GM20000 (cell line): ENCODE data around the gene OR6Y1.

Source experiments
- DNase-seq: peaks from one replicate; pipeline ENCODE4 v3.0.0; 2012; ENCODE audit warnings: low spot score
- TF ChIP-seq, protein P1 (sequence below): IDR thresholded peaks from 2 replicates; pipeline ENCODE4 v1.5.1; 2012; ENCODE audit warnings: mild to moderate bottlenecking, control low read depth; ENCODE audit errors: extremely low read depth, missing control alignments

OR6Y1 gene

GRCh38 chr1:158534496-158534895, 19.7 kb downstream of the OR6Y1 start:
- DNase-seq, result no peak
- TF ChIP-seq, protein P1, sequence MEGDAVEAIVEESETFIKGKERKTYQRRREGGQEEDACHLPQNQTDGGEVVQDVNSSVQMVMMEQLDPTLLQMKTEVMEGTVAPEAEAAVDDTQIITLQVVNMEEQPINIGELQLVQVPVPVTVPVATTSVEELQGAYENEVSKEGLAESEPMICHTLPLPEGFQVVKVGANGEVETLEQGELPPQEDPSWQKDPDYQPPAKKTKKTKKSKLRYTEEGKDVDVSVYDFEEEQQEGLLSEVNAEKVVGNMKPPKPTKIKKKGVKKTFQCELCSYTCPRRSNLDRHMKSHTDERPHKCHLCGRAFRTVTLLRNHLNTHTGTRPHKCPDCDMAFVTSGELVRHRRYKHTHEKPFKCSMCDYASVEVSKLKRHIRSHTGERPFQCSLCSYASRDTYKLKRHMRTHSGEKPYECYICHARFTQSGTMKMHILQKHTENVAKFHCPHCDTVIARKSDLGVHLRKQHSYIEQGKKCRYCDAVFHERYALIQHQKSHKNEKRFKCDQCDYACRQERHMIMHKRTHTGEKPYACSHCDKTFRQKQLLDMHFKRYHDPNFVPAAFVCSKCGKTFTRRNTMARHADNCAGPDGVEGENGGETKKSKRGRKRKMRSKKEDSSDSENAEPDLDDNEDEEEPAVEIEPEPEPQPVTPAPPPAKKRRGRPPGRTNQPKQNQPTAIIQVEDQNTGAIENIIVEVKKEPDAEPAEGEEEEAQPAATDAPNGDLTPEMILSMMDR, result no peak

- TF ChIP-seq, protein P1, result no peak
- DNase-seq, result no peak
Observed at GRCh38 chr1:158527190-158527815, 26.9 kb downstream of the OR6Y1 start.

DNA sequence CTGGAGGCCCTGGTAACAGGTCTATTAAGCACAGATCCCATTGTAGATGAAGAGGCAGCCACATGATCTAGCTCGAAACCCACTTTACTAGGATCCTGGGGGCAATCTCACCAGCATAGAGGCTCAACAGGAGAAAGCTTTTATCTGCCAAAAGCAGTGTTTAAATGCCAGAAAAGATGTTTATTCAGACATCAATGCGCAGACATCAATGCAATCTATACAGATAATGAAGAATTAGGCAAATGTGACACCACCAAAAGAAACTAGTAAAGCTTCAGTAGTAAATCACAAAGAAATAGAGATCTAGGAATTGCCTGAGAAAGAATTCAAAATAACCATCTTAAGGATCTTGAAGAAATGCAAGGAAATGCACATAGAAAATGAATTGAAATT, 32.5 kb downstream of the OR6Y1 start:
- TF ChIP-seq, protein P1, result no peak
- no peak for DNase-seq

- TF ChIP-seq, protein P1, result no peak
- no peak for DNase-seq
Observed at GRCh38 chr1:158520955-158521665, 33.1 kb downstream of the OR6Y1 start.

DNA sequence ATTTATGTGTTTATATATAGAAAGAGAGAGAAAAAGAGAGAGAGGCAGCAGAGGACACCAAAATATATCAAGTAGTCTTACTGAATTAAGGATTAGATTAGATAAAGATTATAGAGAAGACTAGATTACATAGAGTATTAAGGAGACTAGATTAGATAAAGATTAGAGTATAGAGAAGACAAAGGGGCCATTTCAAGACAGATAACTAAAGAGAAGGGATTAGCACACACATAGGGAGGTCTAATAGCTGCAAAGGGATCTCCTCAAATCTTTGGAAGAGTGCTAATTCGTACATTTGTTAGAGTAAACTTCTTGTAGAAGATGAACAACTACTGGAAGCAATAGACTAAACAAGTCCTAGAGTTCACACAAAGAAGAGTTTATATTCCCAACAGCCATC, 34.2 kb downstream of the OR6Y1 start:
- TF ChIP-seq, protein P1, result no peak

DNA sequence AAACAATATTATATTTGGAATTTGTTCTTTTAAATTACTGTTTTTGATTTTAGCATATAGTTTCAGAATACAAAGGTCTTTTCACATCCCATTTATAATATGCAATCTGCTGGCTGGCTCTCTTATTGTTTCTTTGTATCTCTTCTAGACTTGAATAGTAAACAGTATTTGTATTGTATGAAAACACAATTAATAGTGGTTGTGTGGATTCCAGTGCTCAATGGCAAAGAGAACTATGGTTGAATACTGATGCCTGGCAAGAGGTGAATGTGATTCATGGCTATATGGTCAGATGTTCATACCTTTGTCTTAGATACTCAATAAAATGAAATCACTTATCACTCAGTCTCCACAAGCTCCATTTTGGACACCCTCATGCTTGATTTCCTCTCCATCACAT, 37.2 kb downstream of the OR6Y1 start:
- TF ChIP-seq, protein P1, result no peak

More for the DNA sequence above, 34.2 kb downstream of the OR6Y1 start:
- DNase-seq, result no peak

GRCh38 chr1:158509471-158510156, 44.6 kb downstream of the OR6Y1 start:
- DNase-seq, result no peak

More for the DNA sequence above, 37.2 kb downstream of the OR6Y1 start:
- no peak for DNase-seq

More at GRCh38 chr1:158509471-158510156, 44.6 kb downstream of the OR6Y1 start:
- TF ChIP-seq, protein P1, result no peak
